ENCODE results near the gene CCDC178. TPM values are rescaled to one million over a fixed set of nuclear protein-coding genes. Genes with fewer than 3 reads are reported as not detected.

The CCDC178 gene
- total and polyA plus RNA-seq, 2 donors from 2014 or later, result 3.7 to 4.6 TPM

GRCh38 chr18:33334781-33335180 lies 105.7 kb downstream of the CCDC178 start:
- no peaks in the 10 kb centered on the region for H3K27me3 ChIP-seq (ENCODE audit: control insufficient read depth, insufficient read depth, low read length)
- no peak for FAIRE-seq
- H3K4me1 ChIP-seq (ENCODE audit: control insufficient read depth in 2 of 3, insufficient read depth in 2 of 3, low read depth in 1 of 3, low read length in 3 of 3), result no peaks in the 10 kb centered on the region
- no peak for TF ChIP-seq CTCF (IDR thresholded peaks at IDR 0.05; ENCODE audit: borderline replicate concordance, extremely low read depth, insufficient read depth)
- no peak for DNase-seq
- no peaks in the 10 kb centered on the region for H3K9me3 ChIP-seq (ENCODE audit: control insufficient read depth in 2 of 3, insufficient read depth in 1 of 3, low read length in 3 of 3)
- H3K9ac ChIP-seq (ENCODE audit: low read length in 3 of 3), result no peak overlapping the region
- intact Hi-C loops (cut with DNase I), result no loop called here
- H3K36me3 ChIP-seq (ENCODE audit: control insufficient read depth in 2 of 3, insufficient read depth in 3 of 3, low read length in 3 of 3), result no peaks in the 10 kb centered on the region
- no peak overlapping the region for H3K4me3 ChIP-seq (ENCODE audit: low read length in 3 of 3)
- H3K27ac ChIP-seq (ENCODE audit: low read depth in 2 of 2, low read length in 2 of 2), result no peak overlapping the region

GRCh38 chr18:33330711-33331110 lies 109.8 kb downstream of the CCDC178 start:
- DNase-seq (no peak), FAIRE-seq (no peak)
- no peak overlapping the region for H3K9ac ChIP-seq (ENCODE audit: low read length in 3 of 3)

GRCh38 chr18:33326975-33327374 lies 113.5 kb downstream of the CCDC178 start:
- FAIRE-seq (no peak), DNase-seq (no peak)
- H3K9me3 ChIP-seq (ENCODE audit: control insufficient read depth in 2 of 3, insufficient read depth in 1 of 3, low read length in 3 of 3), result no peaks in the 10 kb centered on the region
- intact Hi-C loops (cut with DNase I), result no loop called here
- H3K4me1 ChIP-seq (ENCODE audit: control insufficient read depth in 2 of 3, insufficient read depth in 2 of 3, low read depth in 1 of 3, low read length in 3 of 3), result no peaks in the 10 kb centered on the region
- H3K27ac ChIP-seq (ENCODE audit: low read depth in 2 of 2, low read length in 2 of 2), result no peak overlapping the region
- no peaks in the 10 kb centered on the region for H3K27me3 ChIP-seq (ENCODE audit: control insufficient read depth, insufficient read depth, low read length)
- H3K9ac ChIP-seq (ENCODE audit: low read length in 3 of 3), result no peak overlapping the region
- H3K36me3 ChIP-seq (ENCODE audit: control insufficient read depth in 2 of 3, insufficient read depth in 3 of 3, low read length in 3 of 3), result no peaks in the 10 kb centered on the region
- H3K4me3 ChIP-seq (ENCODE audit: low read length in 3 of 3), result no peak overlapping the region
- TF ChIP-seq CTCF (IDR thresholded peaks at IDR 0.05; ENCODE audit: borderline replicate concordance, extremely low read depth, insufficient read depth), result no peak

More at GRCh38 chr18:33330711-33331110, 109.8 kb downstream of the CCDC178 start:
- intact Hi-C loops (cut with DNase I), result no loop called here
- Histone ChIP-seq H3K4me3 (ENCODE audit: low read length in 3 of 3) (no peak overlapping the region), H3K36me3 (ENCODE audit: control insufficient read depth in 2 of 3, insufficient read depth in 3 of 3, low read length in 3 of 3) (no peaks in the 10 kb centered on the region), H3K9me3 (ENCODE audit: control insufficient read depth in 2 of 3, insufficient read depth in 1 of 3, low read length in 3 of 3) (no peaks in the 10 kb centered on the region), H3K27me3 (ENCODE audit: control insufficient read depth, insufficient read depth, low read length) (no peaks in the 10 kb centered on the region), H3K4me1 (ENCODE audit: control insufficient read depth in 2 of 3, insufficient read depth in 2 of 3, low read depth in 1 of 3, low read length in 3 of 3) (no peaks in the 10 kb centered on the region), H3K27ac (ENCODE audit: low read depth in 2 of 2, low read length in 2 of 2) (no peak overlapping the region)
- no peak for TF ChIP-seq CTCF (IDR thresholded peaks at IDR 0.05; ENCODE audit: borderline replicate concordance, extremely low read depth, insufficient read depth)

- Histone ChIP-seq H3K4me3 (ENCODE audit: low read length in 3 of 3) (no peak overlapping the region), H3K27me3 (ENCODE audit: control insufficient read depth, insufficient read depth, low read length) (no peaks in the 10 kb centered on the region), H3K36me3 (ENCODE audit: control insufficient read depth in 2 of 3, insufficient read depth in 3 of 3, low read length in 3 of 3) (no peaks in the 10 kb centered on the region), H3K9me3 (ENCODE audit: control insufficient read depth in 2 of 3, insufficient read depth in 1 of 3, low read length in 3 of 3) (no peaks in the 10 kb centered on the region), H3K27ac (ENCODE audit: low read depth in 2 of 2, low read length in 2 of 2) (no peak overlapping the region), H3K9ac (ENCODE audit: low read length in 3 of 3) (no peak overlapping the region), H3K4me1 (ENCODE audit: control insufficient read depth in 2 of 3, insufficient read depth in 2 of 3, low read depth in 1 of 3, low read length in 3 of 3) (no peaks in the 10 kb centered on the region)
- DNase-seq (no peak), FAIRE-seq (no peak)
- TF ChIP-seq CTCF (IDR thresholded peaks at IDR 0.05; ENCODE audit: borderline replicate concordance, extremely low read depth, insufficient read depth), result no peak
- intact Hi-C loops (cut with DNase I), result no loop called here
Measured at GRCh38 chr18:33317640-33318039, 122.9 kb downstream of the CCDC178 start.
